ENCODE measurements around the gene TLX2.

DNA sequence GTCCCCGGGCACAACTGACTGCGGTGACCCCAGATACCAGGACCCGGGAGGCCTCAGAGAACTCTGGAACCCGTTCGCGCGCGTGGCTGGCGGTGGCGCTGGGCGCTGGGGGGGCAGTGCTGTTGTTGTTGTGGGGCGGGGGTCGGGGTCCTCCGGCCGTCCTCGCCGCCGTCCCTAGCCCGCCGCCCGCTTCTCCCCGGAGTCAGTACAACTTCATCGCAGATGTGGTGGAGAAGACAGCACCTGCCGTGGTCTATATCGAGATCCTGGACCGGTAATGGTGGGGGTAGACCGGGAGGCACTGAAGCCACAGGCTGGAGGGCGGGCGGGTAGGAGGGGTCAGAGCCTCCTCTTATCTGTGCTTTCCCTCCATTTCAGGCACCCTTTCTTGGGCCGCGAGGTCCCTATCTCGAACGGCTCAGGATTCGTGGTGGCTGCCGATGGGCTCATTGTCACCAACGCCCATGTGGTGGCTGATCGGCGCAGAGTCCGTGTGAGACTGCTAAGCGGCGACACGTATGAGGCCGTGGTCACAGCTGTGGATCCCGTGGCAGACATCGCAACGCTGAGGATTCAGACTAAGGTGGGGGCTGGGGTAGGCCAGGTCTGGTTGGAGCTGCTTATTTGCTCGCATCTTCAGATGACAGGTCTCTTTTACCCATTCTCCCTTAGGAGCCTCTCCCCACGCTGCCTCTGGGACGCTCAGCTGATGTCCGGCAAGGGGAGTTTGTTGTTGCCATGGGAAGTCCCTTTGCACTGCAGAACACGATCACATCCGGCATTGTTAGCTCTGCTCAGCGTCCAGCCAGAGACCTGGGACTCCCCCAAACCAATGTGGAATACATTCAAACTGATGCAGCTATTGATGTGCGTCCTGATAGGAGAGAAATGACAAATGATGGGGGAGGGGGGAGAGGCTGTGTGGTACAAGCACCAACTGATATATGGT lies 16.3 kb downstream of the TLX2 start:
- TF ChIP-seq, protein P1, sequence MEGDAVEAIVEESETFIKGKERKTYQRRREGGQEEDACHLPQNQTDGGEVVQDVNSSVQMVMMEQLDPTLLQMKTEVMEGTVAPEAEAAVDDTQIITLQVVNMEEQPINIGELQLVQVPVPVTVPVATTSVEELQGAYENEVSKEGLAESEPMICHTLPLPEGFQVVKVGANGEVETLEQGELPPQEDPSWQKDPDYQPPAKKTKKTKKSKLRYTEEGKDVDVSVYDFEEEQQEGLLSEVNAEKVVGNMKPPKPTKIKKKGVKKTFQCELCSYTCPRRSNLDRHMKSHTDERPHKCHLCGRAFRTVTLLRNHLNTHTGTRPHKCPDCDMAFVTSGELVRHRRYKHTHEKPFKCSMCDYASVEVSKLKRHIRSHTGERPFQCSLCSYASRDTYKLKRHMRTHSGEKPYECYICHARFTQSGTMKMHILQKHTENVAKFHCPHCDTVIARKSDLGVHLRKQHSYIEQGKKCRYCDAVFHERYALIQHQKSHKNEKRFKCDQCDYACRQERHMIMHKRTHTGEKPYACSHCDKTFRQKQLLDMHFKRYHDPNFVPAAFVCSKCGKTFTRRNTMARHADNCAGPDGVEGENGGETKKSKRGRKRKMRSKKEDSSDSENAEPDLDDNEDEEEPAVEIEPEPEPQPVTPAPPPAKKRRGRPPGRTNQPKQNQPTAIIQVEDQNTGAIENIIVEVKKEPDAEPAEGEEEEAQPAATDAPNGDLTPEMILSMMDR (IDR thresholded peaks at IDR 0.05), result no peak
- no peak for TF ChIP-seq POLR2AphosphoS5 (IDR thresholded peaks at IDR 0.05; ENCODE audit: insufficient read depth in 1 of 2, low read depth in 1 of 2)

Measured in vagina (tissue), 2 donors.